DMS153 treated with DMSO at 0.1 percent for 48 hours (cell line): ENCODE data around the gene WDR93.

Source experiments
- DNase-seq: peaks from one replicate; lab custom pipeline; 2025; ENCODE audit not compliant: unreplicated experiment; lab: John Stamatoyannopoulos, UW

Gene WDR93

DNA sequence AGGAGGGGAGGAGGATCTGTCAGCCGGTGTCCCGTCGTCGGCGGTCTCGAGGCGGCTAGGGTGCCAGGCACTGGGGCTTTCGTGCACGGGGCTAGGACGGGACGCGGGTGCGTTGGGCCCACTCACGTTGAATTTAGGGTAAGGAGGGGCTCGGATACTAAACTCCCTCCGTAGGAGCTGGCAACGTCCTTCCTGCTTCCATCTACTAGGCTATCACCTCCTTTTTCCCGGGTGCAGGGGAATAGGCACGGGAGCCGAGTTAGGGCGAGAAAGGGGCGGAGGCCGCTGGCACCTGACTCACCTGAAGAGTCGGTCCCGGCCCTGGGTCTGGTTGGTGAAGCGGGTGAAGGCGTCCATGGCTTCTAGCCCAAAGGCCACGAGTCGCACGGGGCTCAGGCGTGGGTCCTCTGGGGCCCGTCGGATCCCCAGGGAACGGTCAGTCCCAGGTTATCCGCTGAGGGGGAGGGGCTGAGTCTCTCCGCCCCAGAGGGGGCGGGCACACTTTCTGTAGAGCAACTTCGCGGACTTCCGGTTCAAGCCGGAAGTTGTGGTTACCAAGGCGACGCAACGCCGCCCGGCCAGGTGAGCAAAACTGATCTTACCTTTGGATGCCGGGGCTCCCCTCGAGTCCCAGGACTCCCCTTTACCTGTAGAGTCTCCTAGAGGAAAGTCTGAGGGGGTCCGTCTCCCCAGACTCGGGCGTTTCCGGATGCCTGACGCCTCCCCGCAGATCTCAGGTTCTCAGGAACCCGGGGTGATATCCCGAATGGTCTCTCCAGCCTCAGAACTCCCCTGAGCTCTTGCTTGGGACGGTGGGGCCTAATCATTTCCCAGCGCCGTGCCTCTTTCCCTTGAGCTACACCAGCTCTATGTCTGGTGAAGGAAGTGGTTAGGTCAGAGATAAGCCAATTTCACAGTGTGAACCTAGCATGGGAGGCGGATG is at the start of gene WDR93, which contains the start of gene PEX11A:
TSS of gene WDR93 (plus strand) at position 536 of the 943 bp plus-strand sequence. CDS start 10,936 bp downstream, outside the sequence.
TSS of gene PEX11A (minus strand) at position 479 of the 943 bp plus-strand sequence. CDS start at position 357, 122 bp downstream.
- DNase-seq = peak; percentile 37

GRCh38 chr15:89641053-89641452 is 49.6 kb upstream of the WDR93 start:
- no peak for DNase-seq

DNA sequence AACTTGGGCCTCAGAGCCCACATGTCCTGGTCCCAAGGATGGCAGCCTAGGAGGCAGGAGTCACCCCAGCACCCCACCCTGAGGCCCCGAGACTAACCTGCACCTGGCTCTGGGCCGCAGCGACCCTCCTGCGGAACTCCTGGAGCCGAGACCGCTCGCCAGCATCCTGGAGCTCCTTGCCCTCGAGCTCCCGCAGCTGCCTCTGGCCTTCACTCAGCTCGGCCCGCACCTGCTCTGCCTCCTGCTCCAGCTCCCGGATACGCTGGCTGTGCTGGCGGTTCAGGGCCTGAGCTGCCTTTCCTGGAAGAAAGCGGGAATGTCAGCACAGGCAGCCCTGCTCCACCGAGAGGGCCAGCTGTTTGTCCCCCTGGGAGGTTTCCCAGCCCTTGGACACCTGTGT is 48.5 kb upstream of the WDR93 start:
- DNase-seq = no peak

DNA sequence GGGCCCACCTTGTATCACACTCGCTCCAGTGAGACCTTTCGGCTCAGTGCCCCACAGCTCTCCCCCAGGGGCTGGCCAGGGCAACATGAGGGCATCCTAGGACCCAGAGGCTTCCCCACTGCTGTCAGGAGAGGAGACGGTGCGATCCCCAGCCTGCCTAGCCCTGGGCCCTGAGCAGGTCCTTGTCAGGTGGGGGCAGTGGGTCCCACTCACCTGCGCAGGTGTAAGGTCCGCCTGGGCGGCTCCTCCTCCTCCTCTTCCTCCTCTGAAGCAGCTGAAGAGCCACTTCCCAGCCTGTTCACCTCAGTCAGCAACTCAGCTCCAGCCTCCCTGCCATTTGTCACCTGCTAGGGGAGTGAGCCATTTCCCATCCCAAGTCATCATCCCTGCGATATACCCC is 44.9 kb upstream of the WDR93 start:
- no peak for DNase-seq

- DNase-seq = no peak
Measured at GRCh38 chr15:89646416-89647141, 44.0 kb upstream of the WDR93 start.

- DNase-seq = no peak
Measured at GRCh38 chr15:89647191-89647851, 43.3 kb upstream of the WDR93 start.

DNA sequence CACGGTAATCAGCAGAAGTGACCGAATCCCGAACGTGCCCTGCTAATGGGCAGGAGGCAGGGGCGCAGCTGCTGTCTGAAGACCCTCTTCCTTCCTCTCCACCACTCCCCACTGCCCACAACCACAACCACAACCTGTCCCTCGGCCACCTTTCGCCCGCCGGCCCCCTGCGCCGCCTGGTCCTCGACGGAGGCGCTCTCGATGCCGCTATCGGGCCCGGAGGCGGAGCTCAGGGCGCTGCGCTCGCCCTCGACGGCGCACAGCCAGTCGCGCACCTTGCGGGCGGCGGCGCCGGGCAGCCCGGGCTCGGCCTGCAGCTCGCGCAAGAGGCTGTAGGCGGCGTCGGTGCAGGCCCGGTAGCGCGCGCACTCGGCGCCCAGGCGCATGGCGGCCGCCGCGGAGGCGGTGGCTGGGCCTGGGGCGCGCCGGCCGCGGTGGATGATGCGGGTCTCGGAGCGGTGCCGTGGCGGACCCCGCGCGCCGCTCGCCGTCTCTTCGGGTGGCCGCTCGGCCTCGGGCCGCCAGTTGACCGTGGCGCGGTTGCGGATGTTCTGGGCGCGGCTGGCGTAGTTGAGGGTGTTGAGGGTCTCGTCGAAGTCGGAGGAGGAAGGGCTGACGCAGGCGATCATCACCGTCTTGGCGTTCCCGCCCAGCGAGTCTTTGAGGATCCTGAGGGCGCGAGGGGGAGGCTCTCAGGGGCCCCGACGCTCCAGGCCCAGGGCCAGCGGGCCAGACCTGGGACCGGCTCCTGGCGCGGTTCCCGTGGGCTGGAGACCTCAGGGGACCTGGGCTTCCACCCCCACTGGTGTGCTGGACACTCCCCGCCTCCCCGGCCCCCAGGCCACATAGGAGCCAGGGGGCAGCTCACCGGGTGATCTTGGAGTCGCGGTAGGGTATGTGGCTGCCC is 42.3 kb upstream of the WDR93 start:
- DNase-seq = no peak

DNA sequence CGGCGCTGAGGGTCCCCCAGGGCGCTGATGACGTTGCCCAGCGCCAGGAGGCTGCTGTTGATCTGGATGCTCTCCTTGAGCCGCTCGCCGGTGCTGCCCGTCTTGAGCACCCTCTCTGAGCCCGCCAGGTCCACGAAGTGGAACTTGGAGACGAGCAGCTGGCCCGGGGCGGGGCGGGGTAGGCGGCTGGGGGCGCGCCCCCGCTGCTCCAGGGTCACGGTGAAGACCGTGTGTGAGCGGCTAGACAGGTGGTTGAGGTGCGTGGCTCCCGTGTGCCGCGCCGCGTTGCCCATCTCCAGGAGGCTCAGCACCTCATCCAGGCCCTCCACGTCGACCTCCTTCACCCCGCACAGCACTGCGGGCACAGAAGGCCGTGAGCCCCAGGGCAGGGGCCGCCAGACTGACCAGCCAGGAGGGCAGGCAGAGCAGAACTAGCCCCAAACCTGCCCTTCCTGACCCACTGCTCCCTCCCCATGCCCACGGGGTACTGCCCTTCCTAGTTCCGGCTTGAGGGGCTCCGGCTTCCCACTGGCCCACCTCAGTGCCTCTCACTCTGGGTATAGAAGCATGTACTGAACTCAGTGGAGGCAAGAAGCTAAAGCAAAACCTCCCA is 41.5 kb upstream of the WDR93 start:
- DNase-seq = no peak

DNA sequence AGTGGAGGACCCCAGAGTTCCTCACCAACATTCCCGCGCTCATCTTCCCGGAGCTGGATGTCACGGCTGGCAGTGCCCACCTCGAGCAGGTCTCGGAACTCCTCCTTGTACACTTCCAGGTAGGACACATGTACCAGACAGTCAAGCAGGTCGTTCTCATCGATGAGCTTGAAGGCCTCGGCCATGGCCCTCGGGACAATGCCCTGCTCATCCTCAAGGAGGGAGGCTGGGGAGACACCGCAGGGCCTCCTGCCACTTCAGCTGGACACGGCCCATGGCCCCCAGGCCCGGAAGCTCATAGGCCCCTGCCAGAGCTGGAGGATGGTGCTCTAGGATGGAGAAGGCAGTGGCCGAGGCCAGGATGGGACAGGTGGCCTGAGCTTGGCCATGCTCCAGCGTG is 40.9 kb upstream of the WDR93 start:
- no peak for DNase-seq

DNA sequence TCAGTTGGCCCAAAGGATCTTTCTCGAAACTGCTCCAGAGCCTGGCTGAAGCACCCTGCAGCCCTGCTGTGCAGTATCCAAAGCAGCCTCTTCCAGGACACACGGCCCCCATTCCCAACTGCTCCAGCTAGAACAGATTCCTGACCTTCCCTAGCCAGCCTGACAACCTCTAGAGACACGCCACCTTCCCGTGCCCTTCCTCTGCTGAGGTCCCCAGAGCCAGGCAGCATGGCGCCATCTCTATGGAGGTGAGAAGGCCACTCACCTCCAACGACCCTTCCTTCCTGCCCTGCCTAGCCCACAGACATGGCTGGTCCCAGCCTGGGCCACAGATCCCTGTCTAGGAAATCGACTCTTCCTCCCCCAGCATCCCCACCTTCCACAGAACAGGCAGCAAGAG is 38.5 kb upstream of the WDR93 start:
- DNase-seq = no peak

DNA sequence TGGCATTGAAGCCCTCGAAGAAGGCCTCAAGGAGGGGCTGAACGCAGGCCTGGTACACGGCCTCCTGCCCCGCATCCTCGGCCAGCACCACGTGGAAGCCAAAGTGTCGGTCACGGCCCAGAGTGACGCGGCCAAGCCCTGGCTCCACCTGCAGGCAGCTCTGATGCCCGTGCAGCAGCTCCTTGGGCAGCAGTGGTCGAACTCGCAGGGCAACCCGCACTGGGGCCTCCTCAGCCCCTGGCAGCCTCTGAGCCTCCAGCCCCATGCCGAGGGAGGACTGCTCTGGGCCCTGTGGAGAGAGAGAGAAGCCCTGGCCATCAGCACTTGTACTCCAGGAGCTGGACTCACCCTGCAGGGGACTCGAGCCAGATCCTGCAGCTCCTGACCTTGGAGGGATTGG is 37.9 kb upstream of the WDR93 start:
- no peak for DNase-seq

GRCh38 chr15:89653578-89653977 is 37.0 kb upstream of the WDR93 start:
- DNase-seq = no peak

DNA sequence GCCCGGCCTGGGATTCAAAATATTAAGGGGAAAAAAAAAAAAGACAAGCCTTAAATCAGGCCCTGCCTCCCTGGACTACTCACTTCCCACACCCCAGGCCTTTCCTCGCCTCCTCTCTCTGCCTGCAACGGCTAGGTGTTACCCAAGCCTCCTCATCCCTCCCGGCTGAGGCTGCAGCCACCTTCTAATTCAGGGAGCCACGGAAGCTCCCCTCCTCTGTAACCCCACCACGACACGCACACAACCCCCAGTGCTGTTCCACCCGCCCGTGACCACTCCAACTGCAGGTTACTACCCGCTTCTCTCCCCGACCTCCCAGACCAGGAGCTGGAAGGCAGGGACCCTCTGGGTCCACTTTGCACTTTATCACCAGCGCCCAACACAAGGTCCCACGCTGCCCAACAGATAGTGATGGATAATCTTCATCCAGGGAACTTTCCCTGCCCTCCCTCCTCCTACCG is 36.3 kb upstream of the WDR93 start:
- no peak for DNase-seq

- DNase-seq = no peak
Measured at GRCh38 chr15:89654847-89655805, 35.5 kb upstream of the WDR93 start, which contains the start of gene KIF7. TSS of gene KIF7 (minus strand) at chr15:89655467. CDS start at chr15:89652930, 2,537 bp downstream.

- DNase-seq = no peak
Measured at GRCh38 chr15:89656116-89656815, 34.3 kb upstream of the WDR93 start.

DNA sequence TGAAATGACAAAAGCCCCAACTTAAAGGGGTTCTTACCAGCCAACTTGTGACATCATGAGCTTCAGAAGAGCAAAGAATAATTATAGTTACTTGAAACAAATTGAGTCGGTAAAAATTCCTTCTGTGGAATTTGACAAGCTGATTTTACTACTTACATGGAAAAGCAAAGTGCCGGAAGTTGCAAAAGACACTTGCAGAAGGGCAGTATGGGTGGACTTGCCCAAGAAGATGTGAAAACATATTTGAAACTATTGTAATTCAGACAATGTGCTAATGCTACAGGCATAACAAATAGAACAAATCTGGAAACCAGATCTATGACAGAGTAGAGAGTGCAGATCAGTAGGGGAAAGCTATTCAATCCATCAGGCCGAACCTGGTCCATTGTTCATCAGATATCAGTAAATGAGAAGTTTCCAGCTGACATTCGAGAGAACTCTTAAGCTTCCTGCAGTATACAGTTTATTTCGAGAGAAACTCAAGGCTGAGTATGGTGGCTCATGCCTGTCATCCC is 32.9 kb upstream of the WDR93 start:
- DNase-seq = no peak

DNA sequence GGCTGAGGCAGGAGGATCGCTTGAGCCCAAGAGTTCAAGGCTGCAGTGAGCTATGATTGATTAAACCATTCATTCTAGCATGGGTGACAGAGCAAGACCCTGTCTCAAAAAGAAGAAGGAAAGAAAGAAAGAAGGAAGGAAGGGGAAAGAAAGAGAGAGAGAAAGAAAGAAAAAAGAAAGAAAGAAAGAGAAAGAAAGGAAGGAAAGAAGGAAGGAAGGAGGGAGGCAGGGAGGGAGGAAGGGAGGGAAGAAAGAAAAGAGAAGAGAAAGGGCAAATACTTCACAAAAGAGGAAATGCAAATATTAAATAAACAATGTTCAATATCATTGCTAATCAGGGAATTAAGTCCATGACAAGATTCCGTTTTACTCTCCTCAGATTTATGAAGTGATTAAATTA is 31.3 kb upstream of the WDR93 start:
- DNase-seq = no peak

DNA sequence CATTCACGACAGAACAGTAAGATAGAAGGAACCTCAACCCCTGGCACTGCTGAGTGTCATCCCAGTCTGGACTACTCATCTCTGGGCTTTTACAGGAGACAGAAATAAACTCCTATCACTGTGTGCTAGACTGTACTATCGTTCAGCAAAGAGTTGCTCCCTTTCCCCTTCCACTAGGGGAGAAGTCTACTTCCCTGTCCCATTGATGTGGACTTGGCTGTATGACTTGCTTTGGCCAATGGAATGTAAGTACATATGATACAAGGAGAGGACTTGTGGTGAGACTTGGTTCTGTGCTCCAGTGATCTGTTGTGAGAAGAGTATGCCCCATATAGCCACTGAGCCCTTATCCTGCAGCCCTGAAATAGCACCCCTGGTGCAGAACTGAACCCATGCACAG is 30.1 kb upstream of the WDR93 start:
- DNase-seq = no peak
